ENCODE results near the gene OBSL1.

DNA sequence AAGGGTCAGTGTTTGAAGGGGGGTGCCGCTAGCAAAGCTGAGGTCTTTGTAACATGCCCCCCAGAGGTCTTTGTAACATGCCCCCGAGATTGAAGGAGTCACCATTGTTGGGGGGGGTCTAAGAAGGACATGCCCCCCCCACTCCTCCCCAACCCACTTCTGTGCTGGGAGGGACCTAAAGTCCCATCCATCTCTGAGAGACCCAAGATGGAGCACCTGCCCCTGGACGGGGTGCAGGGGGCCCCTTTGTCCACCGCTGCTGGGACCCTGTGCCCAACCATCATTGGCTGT, 63.0 kb downstream of the OBSL1 start:
- TF ChIP-seq, protein P1, sequence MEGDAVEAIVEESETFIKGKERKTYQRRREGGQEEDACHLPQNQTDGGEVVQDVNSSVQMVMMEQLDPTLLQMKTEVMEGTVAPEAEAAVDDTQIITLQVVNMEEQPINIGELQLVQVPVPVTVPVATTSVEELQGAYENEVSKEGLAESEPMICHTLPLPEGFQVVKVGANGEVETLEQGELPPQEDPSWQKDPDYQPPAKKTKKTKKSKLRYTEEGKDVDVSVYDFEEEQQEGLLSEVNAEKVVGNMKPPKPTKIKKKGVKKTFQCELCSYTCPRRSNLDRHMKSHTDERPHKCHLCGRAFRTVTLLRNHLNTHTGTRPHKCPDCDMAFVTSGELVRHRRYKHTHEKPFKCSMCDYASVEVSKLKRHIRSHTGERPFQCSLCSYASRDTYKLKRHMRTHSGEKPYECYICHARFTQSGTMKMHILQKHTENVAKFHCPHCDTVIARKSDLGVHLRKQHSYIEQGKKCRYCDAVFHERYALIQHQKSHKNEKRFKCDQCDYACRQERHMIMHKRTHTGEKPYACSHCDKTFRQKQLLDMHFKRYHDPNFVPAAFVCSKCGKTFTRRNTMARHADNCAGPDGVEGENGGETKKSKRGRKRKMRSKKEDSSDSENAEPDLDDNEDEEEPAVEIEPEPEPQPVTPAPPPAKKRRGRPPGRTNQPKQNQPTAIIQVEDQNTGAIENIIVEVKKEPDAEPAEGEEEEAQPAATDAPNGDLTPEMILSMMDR (IDR thresholded peaks at IDR 0.05), result no peak
- no peak for TF ChIP-seq EZH2 (IDR thresholded peaks at IDR 0.05; ENCODE audit: borderline replicate concordance, insufficient read depth, low read depth, low read length, poor library complexity, severe bottlenecking)
